GM18907 (cell line): ENCODE results near the gene TXLNA.

Experiments used
- ATAC-seq: cut with Tn5 transposase; IDR thresholded peaks from one replicate; pipeline ENCODE4 v1.9.1; 2021; ENCODE audit warnings: mild to moderate bottlenecking, moderate library complexity; ENCODE audit not compliant: unreplicated experiment

Gene TXLNA

GRCh38 chr1:32208469-32208868 lies 29.0 kb downstream of the TXLNA start:
- ATAC-seq: no peak

DNA sequence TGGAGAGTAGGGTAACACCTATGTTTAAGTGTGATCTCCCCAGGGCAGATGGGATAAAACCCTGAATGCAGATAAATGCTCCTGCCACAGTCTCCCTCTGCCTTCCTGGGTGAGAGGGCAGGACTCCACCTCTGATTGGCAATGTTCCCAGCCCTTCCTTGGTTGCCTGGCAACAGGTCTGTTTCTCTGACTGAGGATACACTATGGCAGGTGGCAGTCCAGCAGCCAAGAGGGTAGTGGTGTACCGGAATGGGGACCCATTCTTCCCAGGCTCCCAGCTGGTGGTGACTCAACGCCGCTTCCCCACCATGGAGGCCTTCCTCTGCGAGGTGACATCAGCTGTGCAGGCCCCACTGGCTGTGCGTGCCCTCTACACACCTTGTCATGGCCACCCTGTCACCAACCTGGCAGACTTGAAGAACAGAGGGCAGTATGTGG lies 29.4 kb downstream of the TXLNA start, which contains the start of gene DCDC2B:
TSS of gene DCDC2B (plus strand) at position 199 of the 438 bp plus-strand sequence. CDS start at position 204, 5 bp downstream.
- no peak for ATAC-seq

- no peak for ATAC-seq
Observed at GRCh38 chr1:32215629-32216480, 36.4 kb downstream of the TXLNA start.

GRCh38 chr1:32216566-32216965 lies 37.1 kb downstream of the TXLNA start:
- ATAC-seq: no peak

DNA sequence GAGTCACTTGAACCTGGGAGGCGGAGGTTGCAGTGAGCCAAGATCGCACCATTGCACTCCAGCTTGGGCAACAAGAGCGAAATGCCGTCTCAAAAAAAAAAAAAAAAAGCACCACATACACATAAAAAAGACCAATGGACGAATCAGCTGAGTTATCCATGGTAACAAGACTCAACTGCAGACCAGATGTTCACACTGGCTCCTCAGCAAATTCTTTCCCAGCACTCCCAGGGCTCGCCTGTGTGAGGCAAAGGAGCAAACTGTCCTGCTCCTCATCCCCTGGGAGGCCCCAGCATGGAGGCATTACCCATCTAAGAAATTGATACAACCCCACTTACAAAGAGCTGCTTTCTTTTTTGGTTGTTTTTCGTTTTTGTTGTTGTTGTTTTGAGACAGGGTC lies 39.5 kb downstream of the TXLNA start:
- ATAC-seq: no peak

GRCh38 chr1:32220746-32221580 lies 41.5 kb downstream of the TXLNA start:
- no peak for ATAC-seq

DNA sequence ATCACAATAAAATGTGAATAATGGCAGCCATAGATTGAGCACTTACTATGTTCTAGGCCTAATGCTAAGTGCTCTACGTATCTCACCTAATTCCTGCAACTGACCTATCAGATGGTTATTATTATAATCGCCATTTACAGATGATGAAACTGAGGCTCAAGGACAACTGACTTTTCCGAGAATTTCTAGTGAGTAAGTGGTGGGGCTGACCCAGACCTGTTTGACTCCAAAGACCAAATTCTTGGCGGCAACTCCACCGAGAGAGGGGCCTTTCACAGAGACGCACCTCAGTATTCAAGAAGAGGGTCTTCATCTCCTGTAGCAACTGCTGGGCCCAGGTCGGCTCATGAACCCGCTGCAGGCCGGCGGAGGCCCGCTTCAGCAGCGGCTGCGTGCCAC lies 42.1 kb downstream of the TXLNA start:
- no peak for ATAC-seq

DNA sequence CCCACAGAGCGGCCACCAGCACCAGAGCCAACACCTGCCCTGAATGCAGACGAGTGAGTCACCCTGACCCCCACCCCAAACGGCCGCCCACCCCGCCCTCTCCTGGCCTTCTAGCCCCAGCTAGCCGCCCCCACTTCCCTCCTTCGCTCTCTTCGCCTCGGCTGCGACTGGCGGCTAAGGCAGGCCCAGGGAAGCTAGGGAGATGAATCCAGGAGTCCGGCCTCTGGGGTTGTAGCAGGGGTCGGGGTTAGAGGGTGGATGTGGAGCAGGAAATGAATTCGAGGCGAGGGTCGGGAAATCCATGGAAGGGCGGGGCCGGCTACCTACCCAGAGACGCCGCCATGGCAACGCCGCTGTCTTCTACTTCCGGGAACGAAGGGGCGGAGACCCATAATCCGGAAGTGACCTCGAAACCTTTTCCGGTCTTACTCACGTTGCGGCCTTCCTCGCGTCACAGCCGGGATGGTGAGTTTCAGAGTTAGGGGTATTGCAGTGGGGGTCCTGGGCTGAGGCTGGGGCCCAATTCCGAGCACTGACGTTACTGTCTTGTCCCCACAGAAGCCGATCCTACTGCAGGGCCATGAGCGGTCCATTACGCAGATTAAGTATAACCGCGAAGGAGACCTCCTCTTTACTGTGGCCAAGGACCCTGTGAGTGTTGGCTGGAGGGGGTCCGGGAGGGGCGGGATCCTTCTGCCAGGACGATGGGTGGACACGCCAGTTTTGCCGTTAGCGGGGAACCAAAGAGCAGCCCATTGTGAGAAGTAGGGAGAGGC lies 42.7 kb downstream of the TXLNA start, which contains the start of the genes EIF3I and TMEM234:
TSS of gene EIF3I (plus strand) at position 428 of the 776 bp plus-strand sequence. CDS start at position 463, 35 bp downstream.
TSS of gene TMEM234 (minus strand) at position 374 of the 776 bp plus-strand sequence. CDS start at position 343, 31 bp downstream.
- peak; percentile 90 for ATAC-seq

DNA sequence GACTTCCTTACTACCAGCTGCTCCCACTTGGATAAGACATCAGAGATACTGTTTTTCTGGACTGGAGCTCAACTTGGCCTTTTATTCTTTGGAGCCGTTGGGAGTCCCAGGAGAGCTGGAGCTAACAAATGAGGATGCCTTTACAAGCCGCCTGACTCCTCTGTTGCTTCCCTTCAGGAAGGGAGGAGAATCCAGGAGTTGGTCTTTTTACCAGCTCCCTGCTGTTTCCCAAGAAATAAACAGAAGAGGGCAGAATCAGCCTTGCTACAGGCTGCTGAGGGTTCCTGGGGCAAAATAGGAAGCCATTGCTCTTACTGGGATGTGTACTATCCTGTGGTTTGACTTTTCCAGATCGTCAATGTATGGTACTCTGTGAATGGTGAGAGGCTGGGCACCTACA lies 44.2 kb downstream of the TXLNA start:
- no peak for ATAC-seq

DNA sequence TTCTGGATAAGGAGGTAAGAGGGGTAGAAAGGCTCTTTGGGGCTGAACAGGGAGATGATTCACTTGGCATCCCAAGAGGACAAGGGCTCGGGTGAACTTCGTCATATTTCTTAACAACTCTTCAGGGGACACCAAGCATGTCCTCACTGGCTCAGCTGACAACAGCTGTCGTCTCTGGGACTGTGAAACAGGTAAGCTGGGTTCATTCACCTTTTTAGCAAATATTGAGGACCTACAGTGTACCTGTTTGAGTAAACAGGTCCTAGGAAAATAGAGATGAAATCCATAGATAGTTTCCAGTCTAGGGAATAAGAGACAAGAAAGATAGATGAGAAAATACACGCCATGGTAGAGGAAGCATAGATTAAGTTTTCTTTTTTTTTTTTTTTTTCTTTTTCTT lies 44.8 kb downstream of the TXLNA start:
- no peak for ATAC-seq

DNA sequence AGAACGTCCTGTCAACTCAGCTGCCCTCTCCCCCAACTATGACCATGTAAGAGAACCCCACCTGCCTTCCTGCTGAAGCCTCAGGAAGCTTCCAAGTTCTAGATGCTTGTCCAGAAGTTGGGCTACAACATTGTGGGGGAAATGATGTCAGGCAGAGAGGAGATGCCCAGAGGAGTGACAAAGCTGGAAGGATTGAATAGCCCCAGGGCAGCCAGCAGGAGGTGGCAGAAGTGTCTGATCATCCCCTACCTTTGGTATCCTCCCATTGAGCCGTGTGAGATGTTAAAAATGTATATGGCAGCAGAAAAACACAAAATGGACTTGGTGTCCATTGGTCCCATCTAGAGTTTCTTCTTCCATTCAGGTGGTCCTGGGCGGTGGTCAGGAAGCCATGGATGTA lies 49.3 kb downstream of the TXLNA start:
- no peak for ATAC-seq

DNA sequence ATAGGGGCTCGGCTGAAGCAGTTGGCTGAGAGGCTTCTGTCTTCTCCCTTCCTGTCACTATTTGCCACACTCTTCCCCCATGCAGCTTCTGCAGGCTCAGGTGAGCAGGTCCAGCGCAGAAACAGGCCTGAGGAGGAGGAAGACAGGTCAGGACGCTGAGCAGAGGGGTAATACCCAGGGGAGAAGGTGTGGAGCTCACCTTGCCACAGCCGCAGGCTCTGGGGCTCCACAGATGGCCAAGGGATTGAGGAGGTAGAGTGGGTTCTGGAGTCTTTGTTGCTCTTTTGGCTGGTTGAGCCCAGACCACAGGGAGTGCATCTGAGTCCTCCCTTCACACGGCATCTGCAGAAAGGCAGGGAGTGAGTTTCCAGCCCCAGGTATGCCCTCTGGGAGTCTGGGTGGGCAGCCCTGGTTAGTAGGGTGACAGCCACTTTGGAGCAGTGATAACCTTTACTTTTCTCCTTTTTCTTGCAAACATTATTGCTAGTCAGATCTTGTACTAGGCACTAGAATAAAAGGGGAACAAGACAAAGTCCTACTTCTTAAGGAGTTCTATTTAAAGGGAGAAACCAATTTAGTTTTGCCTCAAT lies 52.5 kb downstream of the TXLNA start:
- ATAC-seq: no peak

GRCh38 chr1:32232558-32233304 lies 53.3 kb downstream of the TXLNA start:
- no peak for ATAC-seq

DNA sequence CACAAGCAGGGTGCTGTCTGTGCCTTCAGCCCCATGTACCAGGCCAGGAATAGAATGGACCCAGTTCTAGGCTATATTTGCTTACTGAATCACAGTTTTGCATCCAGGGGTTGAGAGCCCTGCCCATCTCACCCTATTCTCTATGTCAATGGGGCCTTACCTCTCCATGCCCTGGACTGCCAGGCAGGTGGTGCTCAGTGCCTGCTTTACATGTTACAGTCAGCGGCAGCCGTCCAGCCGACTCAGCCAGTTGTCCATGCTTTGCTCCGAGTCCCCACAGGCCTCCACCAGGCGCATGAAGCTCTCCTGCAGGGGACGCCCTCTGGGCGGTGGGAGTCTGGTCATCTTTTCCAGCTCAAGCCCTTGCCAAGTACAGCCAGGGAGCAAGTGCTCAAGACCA lies 55.3 kb downstream of the TXLNA start:
- ATAC-seq: no peak

- ATAC-seq: no peak
Observed at GRCh38 chr1:32239337-32239736, 59.9 kb downstream of the TXLNA start.

DNA sequence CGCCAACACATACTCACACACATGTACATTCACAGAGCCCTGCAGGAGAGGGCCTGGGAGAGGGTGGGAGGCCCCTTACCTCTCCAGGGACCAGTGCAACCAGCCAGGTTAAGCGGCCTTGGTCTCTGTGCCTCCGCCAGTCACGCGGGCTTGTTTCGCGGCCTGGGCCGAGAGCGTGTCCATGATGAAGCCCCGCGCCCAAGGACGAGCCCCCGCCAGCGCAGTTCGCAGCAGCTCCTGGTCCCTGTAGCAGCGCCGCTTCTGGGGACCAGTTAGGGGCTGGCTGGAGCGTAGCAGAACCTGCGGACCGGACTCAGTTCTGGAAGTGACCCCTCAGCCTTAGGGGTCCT lies 60.3 kb downstream of the TXLNA start:
- no peak for ATAC-seq

GRCh38 chr1:32240140-32240951 lies 60.9 kb downstream of the TXLNA start:
- no peak for ATAC-seq

DNA sequence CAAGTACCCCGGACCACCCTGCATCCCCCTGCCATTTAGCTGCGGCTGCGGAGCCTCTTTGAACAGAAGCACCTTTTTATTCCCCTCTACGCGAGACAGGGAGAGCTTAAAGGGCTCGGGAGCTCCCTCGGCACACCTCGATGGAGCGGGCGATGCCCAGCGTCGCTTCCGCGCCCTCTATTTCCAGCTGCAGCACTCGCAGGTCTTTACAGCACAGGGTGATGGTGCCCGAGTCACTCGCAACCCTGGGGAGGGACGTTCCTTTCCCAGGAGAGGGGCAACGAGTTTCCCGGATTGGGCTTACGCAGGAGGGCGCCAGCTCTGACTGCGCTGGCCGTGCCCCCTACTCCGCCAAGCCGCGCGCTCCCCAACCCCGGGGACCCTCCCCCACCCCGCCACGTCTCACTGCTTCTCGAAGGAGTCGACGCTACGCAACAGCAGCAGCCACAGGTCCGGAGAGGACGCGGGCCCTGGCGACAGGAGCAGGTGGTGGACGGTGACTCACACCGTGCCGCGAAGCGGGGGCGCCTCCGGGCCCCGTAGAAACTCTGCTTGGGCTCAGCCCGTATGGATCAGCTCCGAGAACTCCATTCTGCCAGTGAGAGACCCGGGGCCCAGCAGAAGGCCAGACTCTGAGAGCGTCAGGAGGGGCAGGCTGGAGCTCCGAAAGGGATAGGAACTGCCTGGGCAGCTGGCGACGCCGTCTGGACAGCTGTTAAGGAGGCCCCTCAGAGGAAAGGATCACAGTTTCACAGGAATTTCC lies 61.7 kb downstream of the TXLNA start:
- ATAC-seq: no peak
